Measurements from ENCODE around the gene NDUFC2. TPM values are rescaled to one million over a fixed set of nuclear protein-coding genes. Genes with fewer than 3 reads are reported as not detected.

The NDUFC2 gene
- total and polyA plus RNA-seq, 2 of the 13 experiments (the other 11 are each of a cell fraction or from before 2014, with no cell fraction given): 256 to 363 TPM

GRCh38 chr11:78022397-78023396 is 57.0 kb downstream of the NDUFC2 start, which contains the start of gene KCTD14 (continued):
- TF ChIP-seq ZNF792 (CRISPR knock-in tag; IDR thresholded peaks at IDR 0.05) (0 out of 2 replicates have a peak, but pooled peaks have one; percentile 41), HDAC1 (CRISPR knock-in tag; IDR thresholded peaks at IDR 0.05) (no peak), ZSCAN29 (CRISPR knock-in tag; conservative IDR thresholded peaks at IDR 0.05) (peak; percentile 89), MYNN (CRISPR knock-in tag; IDR thresholded peaks at IDR 0.05; ENCODE audit: low read depth) (no peak), PLSCR1 (CRISPR knock-in tag; IDR thresholded peaks at IDR 0.05; ENCODE audit: borderline replicate concordance) (no peak), TOPORS (CRISPR knock-in tag; IDR thresholded peaks at IDR 0.05) (peak; percentile 65; the same call in 1 of the 2 replicates), NRL (CRISPR knock-in tag; IDR thresholded peaks at IDR 0.05; ENCODE audit: borderline replicate concordance) (peak; percentile 69), ZNF800 (CRISPR knock-in tag; IDR thresholded peaks at IDR 0.05) (0 out of 2 replicates have a peak, but pooled peaks have one; percentile 34), MAZ (IDR thresholded peaks at IDR 0.05; ENCODE audit: borderline replicate concordance, low read depth, low read length) (no peak), MAZ (CRISPR knock-in tag; IDR thresholded peaks at IDR 0.05; ENCODE audit: low read depth) (0 out of 2 replicates have a peak, but pooled peaks have one; percentile 48), NONO (IDR thresholded peaks at IDR 0.05) (no peak), NONO (CRISPR knock-in tag; conservative IDR thresholded peaks at IDR 0.05) (peak; percentile 74), LCORL (IDR thresholded peaks at IDR 0.05) (no peak), LCORL (CRISPR knock-in tag; IDR thresholded peaks at IDR 0.05) (peak; percentile 15; the same call in 1 of the 2 replicates), EED (CRISPR knock-in tag; IDR thresholded peaks at IDR 0.05) (peak; percentile 60; the same call in 1 of the 2 replicates), CEBPZ (IDR thresholded peaks at IDR 0.05; ENCODE audit: low read length) (no peak), FOXK1 (CRISPR knock-in tag; IDR thresholded peaks at IDR 0.05; ENCODE audit: borderline replicate concordance, low read depth) (no peak; the same call in 1 of the 2 replicates), KDM5A (IDR thresholded peaks at IDR 0.05; ENCODE audit: borderline replicate concordance, low read length) (no peak), TCF12 (IDR thresholded peaks at IDR 0.05) (no peak), TCF12 (CRISPR knock-in tag; IDR thresholded peaks at IDR 0.05) (no peak), RNF2 (conservative IDR thresholded peaks at IDR 0.05; ENCODE audit: low read depth) (no peak), MYPOP (CRISPR knock-in tag; IDR thresholded peaks at IDR 0.05) (peak; percentile 2; the same call in 1 of the 2 replicates)
